Uterus (tissue), 4 donors: ENCODE data around the gene ARHGAP10. TPM values are rescaled to one million over a fixed set of nuclear protein-coding genes. Genes with fewer than 3 reads are reported as not detected.

Experiments
- DNase-seq, 2 donors: peaks; one replicate each; pipeline ENCODE4 v3.0.0-alpha.2; 2019 to 2020
- H3K27ac ChIP-seq, 2 donors: fragments of 200-600 bp; sonication (generic); 1 replicate in 1 of 2; 2 replicates in 1 of 2; pipeline ENCODE4 v1.5.1; 2016 to 2018
- H3K27me3 ChIP-seq, 2 donors: fragments of 200-600 bp; sonication (generic); one replicate each; pipeline ENCODE4 v1.5.1; 2018 to 2019; ENCODE audit warnings: control low read depth in 1 of 2
- H3K36me3 ChIP-seq, 2 donors: fragments of 200-600 bp; sonication (generic); one replicate each; pipeline ENCODE4 v1.5.1; 2019; ENCODE audit warnings: control low read depth in 1 of 2
- H3K4me1 ChIP-seq, 2 donors: fragments of 200-600 bp; sonication (generic); one replicate each; pipeline ENCODE4 v1.5.1; 2018 to 2019; ENCODE audit warnings: control low read depth in 1 of 2
- H3K4me3 ChIP-seq, 2 donors: fragments of 200-600 bp; sonication (generic); 1 replicate in 1 of 2; 2 replicates in 1 of 2; pipeline ENCODE4 v1.5.1; 2018 to 2019; ENCODE audit warnings: mild to moderate bottlenecking in 1 of 2
- H3K9me3 ChIP-seq, 2 donors: fragments of 200-600 bp; sonication (generic); one replicate each; pipeline ENCODE4 v1.5.1; 2019; ENCODE audit warnings: control low read depth in 1 of 2
- POLR2A ChIP-seq, 2 donors: fragments of 450-650 bp; IDR thresholded peaks; one replicate each; pipeline ENCODE4 v1.6.1; 2016; ENCODE audit warnings: antibody characterized with exemption in 2 of 2, mild to moderate bottlenecking in 1 of 2, moderate library complexity in 1 of 2
- intact Hi-C: fragments of 100-400 bp; cut with DNase I; formaldehyde crosslinking; loops from one replicate; pipeline ENCODE4 v1.15.1; 2023; ENCODE audit warnings: low total_unique reads
- total RNA-seq, 4 donors: library from RNA; depleted of rRNA in 3 of 4; stranded (reverse); fragments of >200 nt in 3 of 4; gene quantifications; one replicate each; pipeline versions ENCODE4 v1.1.0 to v1.2.4, GENCODE V29; 2014 to 2023
- TF ChIP-seq, protein P1 (sequence below), 4 experiments: fragments of 200-600 bp in 2 of 4; fragments of 450-650 bp in 2 of 4; sonication (generic) in 2 of 4; IDR thresholded peaks; one replicate each; pipeline ENCODE4 v1.5.1; 2016 to 2019; ENCODE audit warnings: antibody characterized with exemption in 4 of 4, mild to moderate bottlenecking in 2 of 4, moderate library complexity in 1 of 4
- donor health status: DM: yes; HTN: yes; CAD: no.

ARHGAP10 gene
- total RNA-seq, 4 donors from 2014 or later: 25.1 to 94.4 (median 54.4) TPM

GRCh38 chr4:147866532-147867271 lies 134.8 kb downstream of the ARHGAP10 start:
- H3K4me1 ChIP-seq: no peaks in the 10 kb centered on the region
- peak; percentile 92 to 95 for DNase-seq
- no peaks in the 10 kb centered on the region for H3K36me3 ChIP-seq
- intact Hi-C loops: no loop called here
- TF ChIP-seq, protein P1, sequence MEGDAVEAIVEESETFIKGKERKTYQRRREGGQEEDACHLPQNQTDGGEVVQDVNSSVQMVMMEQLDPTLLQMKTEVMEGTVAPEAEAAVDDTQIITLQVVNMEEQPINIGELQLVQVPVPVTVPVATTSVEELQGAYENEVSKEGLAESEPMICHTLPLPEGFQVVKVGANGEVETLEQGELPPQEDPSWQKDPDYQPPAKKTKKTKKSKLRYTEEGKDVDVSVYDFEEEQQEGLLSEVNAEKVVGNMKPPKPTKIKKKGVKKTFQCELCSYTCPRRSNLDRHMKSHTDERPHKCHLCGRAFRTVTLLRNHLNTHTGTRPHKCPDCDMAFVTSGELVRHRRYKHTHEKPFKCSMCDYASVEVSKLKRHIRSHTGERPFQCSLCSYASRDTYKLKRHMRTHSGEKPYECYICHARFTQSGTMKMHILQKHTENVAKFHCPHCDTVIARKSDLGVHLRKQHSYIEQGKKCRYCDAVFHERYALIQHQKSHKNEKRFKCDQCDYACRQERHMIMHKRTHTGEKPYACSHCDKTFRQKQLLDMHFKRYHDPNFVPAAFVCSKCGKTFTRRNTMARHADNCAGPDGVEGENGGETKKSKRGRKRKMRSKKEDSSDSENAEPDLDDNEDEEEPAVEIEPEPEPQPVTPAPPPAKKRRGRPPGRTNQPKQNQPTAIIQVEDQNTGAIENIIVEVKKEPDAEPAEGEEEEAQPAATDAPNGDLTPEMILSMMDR (IDR thresholded peaks at IDR 0.05): peak; percentile 94 to 100 (median 99)
- no peak for TF ChIP-seq POLR2A (IDR thresholded peaks at IDR 0.05)
- H3K27ac ChIP-seq: peak overlapping the region in 1 of 2 donors; percentile 42
- H3K27me3 ChIP-seq: no peaks in the 10 kb centered on the region
- no peaks in the 10 kb centered on the region for H3K9me3 ChIP-seq
- H3K4me3 ChIP-seq: no peak overlapping the region

GRCh38 chr4:147874109-147874508 lies 142.2 kb downstream of the ARHGAP10 start:
- H3K4me1 ChIP-seq: no peaks in the 10 kb centered on the region
- no peaks in the 10 kb centered on the region for H3K9me3 ChIP-seq
- H3K36me3 ChIP-seq: no peaks in the 10 kb centered on the region
- DNase-seq: no peak
- no peaks in the 10 kb centered on the region for H3K27me3 ChIP-seq
- no peak for TF ChIP-seq POLR2A (IDR thresholded peaks at IDR 0.05)
- TF ChIP-seq, protein P1 (IDR thresholded peaks at IDR 0.05): no peak
- intact Hi-C loops: loop anchor here (5.0 kb wide), 1 partner anchor 167 kb away; no protein-coding TSS in a partner anchor
- H3K27ac ChIP-seq: no peak overlapping the region
- no peak overlapping the region for H3K4me3 ChIP-seq

GRCh38 chr4:147877308-147877771 lies 145.5 kb downstream of the ARHGAP10 start:
- no peaks in the 10 kb centered on the region for H3K4me1 ChIP-seq
- no peaks in the 10 kb centered on the region for H3K9me3 ChIP-seq
- DNase-seq: no peak
- H3K36me3 ChIP-seq: no peaks in the 10 kb centered on the region
- no peak overlapping the region for H3K4me3 ChIP-seq
- no peak for TF ChIP-seq POLR2A (IDR thresholded peaks at IDR 0.05)
- H3K27me3 ChIP-seq: no peaks in the 10 kb centered on the region
- no peak overlapping the region for H3K27ac ChIP-seq
- intact Hi-C loops: no loop called here

GRCh38 chr4:147879676-147880075 lies 147.8 kb downstream of the ARHGAP10 start:
- no peaks in the 10 kb centered on the region for H3K9me3 ChIP-seq
- intact Hi-C loops: no loop called here
- TF ChIP-seq, protein P1 (IDR thresholded peaks at IDR 0.05): no peak
- H3K4me1 ChIP-seq: no peaks in the 10 kb centered on the region
- H3K27ac ChIP-seq: no peak overlapping the region
- H3K27me3 ChIP-seq: no peaks in the 10 kb centered on the region
- DNase-seq: no peak
- no peak overlapping the region for H3K4me3 ChIP-seq
- H3K36me3 ChIP-seq: no peaks in the 10 kb centered on the region

GRCh38 chr4:147880511-147880910 lies 148.6 kb downstream of the ARHGAP10 start:
- no peaks in the 10 kb centered on the region for H3K9me3 ChIP-seq
- H3K4me1 ChIP-seq: no peaks in the 10 kb centered on the region
- no peak for TF ChIP-seq POLR2A (IDR thresholded peaks at IDR 0.05)
- TF ChIP-seq, protein P1 (IDR thresholded peaks at IDR 0.05): no peak
- DNase-seq: no peak
- H3K27ac ChIP-seq: no peak overlapping the region
- no peaks in the 10 kb centered on the region for H3K27me3 ChIP-seq
- intact Hi-C loops: no loop called here
- H3K4me3 ChIP-seq: no peak overlapping the region
- H3K36me3 ChIP-seq: no peaks in the 10 kb centered on the region
